Esophagus muscularis mucosa (tissue), 4 donors: ENCODE measurements around the gene IL17REL. TPM values are rescaled to one million over a fixed set of nuclear protein-coding genes. Genes with fewer than 3 reads are reported as not detected.

Experiments
- small RNA-seq, 3 donors: library from RNA; depleted of rRNA; stranded (forward); fragments of <200 nt; gene quantifications; one replicate each; pipeline ENCODE3, GENCODE V24; 2016
- total RNA-seq, 4 donors: library from RNA; depleted of rRNA; stranded (reverse); fragments of >200 nt; gene quantifications; one replicate each; pipeline versions ENCODE4 v1.1.0 to v1.2.1, GENCODE V29; 2016

The IL17REL gene
- total RNA-seq, 4 donors from 2014 or later, result not detected

Small RNAs within 50 kb of the gene (small RNA-seq; reads per million reads assigned to genes)
- gene MIR6821, result 0 to 0.34 (median 0.08) reads per million in 3 donors

Other genes with a start within 250 kb of the IL17REL start
- gene BRD1, start 184.9 kb downstream of the IL17REL start, total RNA-seq, result 10 to 100 TPM; 36.5 to 54.1 (median 51.4) TPM
- gene ZBED4, start 158.9 kb downstream of the IL17REL start, total RNA-seq, result 10 to 100 TPM in 1 of 4 donors, 1 to 10 TPM in 3; 6.6 to 11.1 (median 9.5) TPM
- gene ALG12, start 94.3 kb downstream of the IL17REL start, total RNA-seq, result 10 to 100 TPM; 17.7 to 28.0 (median 23.8) TPM
- gene CRELD2, start 94.1 kb downstream of the IL17REL start, total RNA-seq, result 10 to 100 TPM; 32.0 to 38.2 (median 34.2) TPM
- gene PIM3, start 52.0 kb downstream of the IL17REL start, total RNA-seq, result 100 to 1,000 TPM in 1 of 4 donors, 10 to 100 TPM in 3; 36.1 to 106 (median 56.5) TPM
- gene TTLL8, start 45.5 kb upstream of the IL17REL start, total RNA-seq, result not detected
- under 1 TPM in 3 of 4 donors, not detected in 1; 0.13 to 0.17 (median 0.17) TPM for gene MLC1, start 72.7 kb upstream of the IL17REL start, total RNA-seq
- gene MOV10L1, start 77.2 kb upstream of the IL17REL start, total RNA-seq, result under 1 TPM; 0.23 to 0.83 (median 0.40) TPM
- 1 to 10 TPM in 1 of 4 donors, under 1 TPM in 3; 0.33 to 1.0 (median 0.56) TPM for gene PANX2, start 158.0 kb upstream of the IL17REL start, total RNA-seq
- 10 to 100 TPM; 18.3 to 31.0 (median 22.3) TPM for gene TRABD, start 173.1 kb upstream of the IL17REL start, total RNA-seq
- gene SELENOO, start 188.2 kb upstream of the IL17REL start, total RNA-seq, result 10 to 100 TPM; 22.4 to 41.0 (median 23.0) TPM
- gene TUBGCP6, start 232.3 kb upstream of the IL17REL start, total RNA-seq, result 10 to 100 TPM; 20.2 to 38.0 (median 30.0) TPM
- 10 to 100 TPM; 10.2 to 19.5 (median 17.4) TPM for gene HDAC10, start 238.5 kb upstream of the IL17REL start, total RNA-seq
- gene MAPK12, start 248.9 kb upstream of the IL17REL start, total RNA-seq, result 10 to 100 TPM in 3 of 4 donors, 1 to 10 TPM in 1; 5.8 to 22.9 (median 16.1) TPM